GM19025 (cell line): ENCODE results near the gene EIPR1.

Source experiments
- ATAC-seq: cut with Tn5 transposase; IDR thresholded peaks from one replicate; pipeline ENCODE4 v1.9.1; 2021; ENCODE audit warnings: mild to moderate bottlenecking, low read depth, moderate library complexity; ENCODE audit not compliant: unreplicated experiment

The EIPR1 gene

DNA sequence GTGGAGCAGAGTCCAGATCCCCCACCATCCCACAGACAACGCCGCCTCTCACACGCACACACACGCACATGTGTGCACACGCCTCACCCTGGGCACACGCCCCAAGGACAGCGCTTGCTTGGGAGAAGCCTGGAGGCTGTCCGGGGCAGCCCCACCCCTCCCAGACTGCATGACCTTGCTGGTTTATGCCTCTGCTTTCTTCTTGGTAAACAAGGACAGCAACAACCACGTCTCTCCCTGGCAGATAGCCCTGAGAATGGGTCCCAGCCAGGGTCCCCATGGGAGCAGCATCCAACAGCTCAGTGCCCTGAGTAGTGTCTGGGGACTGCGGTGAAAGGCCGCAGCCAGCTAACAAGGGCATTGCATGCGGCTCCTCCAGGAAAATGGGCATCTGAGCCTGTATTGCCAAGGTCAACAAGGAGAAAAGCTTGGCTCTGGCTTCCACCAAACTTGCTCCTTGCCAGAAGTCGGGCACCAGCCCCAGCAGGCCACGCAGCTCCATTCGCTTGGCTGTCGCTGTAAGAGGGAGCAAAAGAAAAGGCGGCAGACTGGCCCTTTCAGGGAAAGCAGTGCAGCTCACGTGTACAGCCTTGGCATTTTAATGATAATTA, 234.6 kb downstream of the EIPR1 start:
- no peak for ATAC-seq

GRCh38 chr2:3142210-3142609, 235.4 kb downstream of the EIPR1 start:
- ATAC-seq = no peak

DNA sequence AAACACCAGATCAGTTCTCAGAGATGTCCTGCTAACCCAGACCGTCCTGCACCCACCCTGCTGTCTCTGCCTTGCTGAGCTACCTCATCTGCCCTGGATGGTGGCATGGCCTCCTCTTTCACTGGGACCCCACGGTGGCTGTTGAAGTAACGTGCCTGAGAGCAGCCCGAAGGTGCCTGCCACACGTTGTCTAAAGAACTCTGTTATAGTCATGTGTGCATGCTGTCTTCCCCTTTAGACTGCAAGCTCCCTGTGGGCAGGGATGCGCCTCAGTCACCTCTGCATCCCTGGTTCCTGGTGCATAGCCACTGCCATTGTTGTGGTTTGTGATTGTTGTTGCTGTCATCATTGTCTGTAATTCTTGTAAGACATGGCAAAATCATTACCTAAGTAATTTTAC, 235.9 kb downstream of the EIPR1 start:
- ATAC-seq = no peak

DNA sequence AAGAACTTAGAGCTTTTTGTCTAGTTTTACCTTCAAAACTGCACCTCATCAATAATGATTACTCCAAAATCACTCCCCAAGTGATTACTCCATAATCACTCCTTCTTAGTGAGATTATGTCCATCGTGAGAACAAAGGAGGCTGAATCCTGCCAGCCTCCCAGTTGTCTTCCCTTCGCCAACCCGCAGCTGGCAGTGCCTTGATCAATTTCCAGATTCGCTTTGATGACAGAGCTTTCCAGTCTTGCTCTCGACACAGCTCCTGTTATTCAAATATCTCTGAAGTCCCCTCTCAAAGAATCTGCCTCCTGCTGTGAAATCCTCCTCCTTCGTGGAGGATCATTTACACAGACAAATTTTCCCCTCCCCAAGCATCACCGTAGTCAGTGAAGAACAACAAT, 237.7 kb downstream of the EIPR1 start:
- no peak for ATAC-seq
